GM12878 (cell line): ENCODE results near the gene MS4A1.

Source experiments
- CHD1 ChIP-seq: IDR thresholded peaks from 2 replicates; pipeline ENCODE4 v1.6.1; 2012; ENCODE audit warnings: low read depth, low read length, improper control_type of control experiment
- CTCF ChIP-seq, 3 experiments: IDR thresholded peaks in 2 of 3; conservative IDR thresholded peaks in 1 of 3; 2 replicates each; pipeline ENCODE4 v1.5.1; 2011; ENCODE audit warnings: low read depth in 3 of 3, low read length in 3 of 3, mild to moderate bottlenecking in 3 of 3, control low read depth in 2 of 3, moderate library complexity in 2 of 3, inconsistent platforms in 1 of 3, mixed read lengths in 1 of 3; ENCODE audit not compliant: control insufficient read depth in 2 of 3, insufficient read depth in 1 of 3; ENCODE audit errors: extremely low read depth in 1 of 3
- EZH2 ChIP-seq: IDR thresholded peaks from 2 replicates; pipeline ENCODE4 v1.6.1; 2012; ENCODE audit warnings: low read depth, mild to moderate bottlenecking, control low read depth, inconsistent platforms, low read length, borderline replicate concordance; ENCODE audit not compliant: control insufficient read depth
- MYC ChIP-seq: IDR thresholded peaks from 2 replicates; pipeline ENCODE4 v1.6.1; 2011; ENCODE audit warnings: mild to moderate bottlenecking, low read length, moderate library complexity, inconsistent platforms; ENCODE audit not compliant: insufficient read depth, insufficient replicate concordance, insufficient read length, severe bottlenecking
- RAD21 ChIP-seq: IDR thresholded peaks from 2 replicates; pipeline ENCODE4 v1.6.1; 2011; ENCODE audit warnings: mild to moderate bottlenecking, low read depth, low read length, moderate library complexity; ENCODE audit not compliant: insufficient read depth
- RB1 ChIP-seq: fragments of 450-650 bp; formaldehyde crosslinking; IDR thresholded peaks from 2 replicates; pipeline ENCODE4 v1.6.1; 2017; ENCODE audit warnings: mild to moderate bottlenecking, borderline replicate concordance
- SMC3 ChIP-seq: IDR thresholded peaks from 2 replicates; pipeline ENCODE4 v1.6.1; 2011; ENCODE audit warnings: low read length, improper control_type of control experiment, borderline replicate concordance
- SRF ChIP-seq, 2 experiments: IDR thresholded peaks; 2 replicates each; pipeline ENCODE4 v1.6.1; 2011; ENCODE audit warnings: low read depth in 2 of 2, low read length in 2 of 2, mild to moderate bottlenecking in 1 of 2, moderate library complexity in 1 of 2

GRCh38 chr11:60454212-60454611 lies 1.4 kb upstream of the MS4A1 start:
- no peak for TF ChIP-seq MYC
- TF ChIP-seq RB1: no peak
- TF ChIP-seq EZH2: no peak
- TF ChIP-seq SMC3: no peak
- no peak for TF ChIP-seq SRF (IDR thresholded peaks at IDR 0.05; ENCODE audit: low read depth in 2 of 2, low read length in 2 of 2)
- no peak for TF ChIP-seq CTCF (IDR thresholded peaks at IDR 0.05 in 2 of 3, conservative IDR thresholded peaks at IDR 0.05 in 1 of 3; ENCODE audit: control insufficient read depth in 2 of 3, extremely low read depth in 1 of 3, insufficient read depth in 1 of 3, low read depth in 3 of 3, low read length in 3 of 3)
- TF ChIP-seq CHD1: no peak
- TF ChIP-seq RAD21: no peak
